ENCODE results near the gene TBC1D14. TPM values are rescaled to one million over a fixed set of nuclear protein-coding genes. Genes with fewer than 3 reads are reported as not detected.

The TBC1D14 gene
- total RNA-seq, 4 donors from 2014 or later: 42.6 to 56.9 (median 54.0) TPM

GRCh38 chr4:6991771-6992557 is 82.3 kb downstream of the TBC1D14 start:
- peaks cover 20 to 55% (median 36%) of the 10 kb centered on the region in 4 donors for H3K4me1 ChIP-seq
- WGBS, 2 donors (ENCODE audit: low coverage in 1 of 2): 57 to 93% methylated on average over 3 to 15 of the region's 15 CpGs
- no peak overlapping the region for H3K4me3 ChIP-seq
- intact Hi-C loops (cut with DNase I; ENCODE audit: low total_unique reads) (no loop called here), in situ Hi-C loops (cut with MboI; ENCODE audit: low pct_ligation_motif_present in 1 of 4, low pct_unique_long_range_greater_than_20kb in 1 of 4, low sequenced_read_pairs in 3 of 4) (no loop called here)
- H3K36me3 ChIP-seq: peaks cover 0 to 15% (median 6%) of the 10 kb centered on the region in 4 donors
- TF ChIP-seq POLR2A (IDR thresholded peaks at IDR 0.05) (no peak), EP300 (IDR thresholded peaks at IDR 0.05; ENCODE audit: low read depth) (no peak), POLR2AphosphoS5 (IDR thresholded peaks at IDR 0.05) (no peak)
- TF ChIP-seq, protein P1, sequence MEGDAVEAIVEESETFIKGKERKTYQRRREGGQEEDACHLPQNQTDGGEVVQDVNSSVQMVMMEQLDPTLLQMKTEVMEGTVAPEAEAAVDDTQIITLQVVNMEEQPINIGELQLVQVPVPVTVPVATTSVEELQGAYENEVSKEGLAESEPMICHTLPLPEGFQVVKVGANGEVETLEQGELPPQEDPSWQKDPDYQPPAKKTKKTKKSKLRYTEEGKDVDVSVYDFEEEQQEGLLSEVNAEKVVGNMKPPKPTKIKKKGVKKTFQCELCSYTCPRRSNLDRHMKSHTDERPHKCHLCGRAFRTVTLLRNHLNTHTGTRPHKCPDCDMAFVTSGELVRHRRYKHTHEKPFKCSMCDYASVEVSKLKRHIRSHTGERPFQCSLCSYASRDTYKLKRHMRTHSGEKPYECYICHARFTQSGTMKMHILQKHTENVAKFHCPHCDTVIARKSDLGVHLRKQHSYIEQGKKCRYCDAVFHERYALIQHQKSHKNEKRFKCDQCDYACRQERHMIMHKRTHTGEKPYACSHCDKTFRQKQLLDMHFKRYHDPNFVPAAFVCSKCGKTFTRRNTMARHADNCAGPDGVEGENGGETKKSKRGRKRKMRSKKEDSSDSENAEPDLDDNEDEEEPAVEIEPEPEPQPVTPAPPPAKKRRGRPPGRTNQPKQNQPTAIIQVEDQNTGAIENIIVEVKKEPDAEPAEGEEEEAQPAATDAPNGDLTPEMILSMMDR (IDR thresholded peaks at IDR 0.05): no peak
- no peaks in the 10 kb centered on the region for H3K27me3 ChIP-seq
- H3K9me3 ChIP-seq: no peaks in the 10 kb centered on the region
- no peak for DNase-seq
- H3K27ac ChIP-seq: peak overlapping the region; percentile 9 to 71 (median 36)

GRCh38 chr4:6992728-6993677 is 83.4 kb downstream of the TBC1D14 start:
- Histone ChIP-seq H3K27ac (peak overlapping the region; percentile 9 to 71 (median 36)), H3K36me3 (peaks cover 0 to 18% (median 8%) of the 10 kb centered on the region in 4 donors), H3K4me1 (peaks cover 17 to 47% (median 28%) of the 10 kb centered on the region in 4 donors), H3K9me3 (no peaks in the 10 kb centered on the region), H3K27me3 (no peaks in the 10 kb centered on the region), H3K4me3 (no peak overlapping the region)
- intact Hi-C loops (cut with DNase I; ENCODE audit: low total_unique reads): no loop called here
- no peak for TF ChIP-seq POLR2AphosphoS5 (IDR thresholded peaks at IDR 0.05)
- TF ChIP-seq EP300 (IDR thresholded peaks at IDR 0.05; ENCODE audit: low read depth): no peak
- no peak for TF ChIP-seq POLR2A (IDR thresholded peaks at IDR 0.05)
- TF ChIP-seq, protein P1 (IDR thresholded peaks at IDR 0.05): no peak
- in situ Hi-C loops (cut with MboI; ENCODE audit: low pct_ligation_motif_present in 1 of 4, low pct_unique_long_range_greater_than_20kb in 1 of 4, low sequenced_read_pairs in 3 of 4): no loop called here
- WGBS, 2 donors (ENCODE audit: low coverage in 1 of 2): 54 to 63% methylated on average over 4 to 15 of the region's 15 CpGs
- DNase-seq: no peak

GRCh38 chr4:6996481-6996880 is 86.9 kb downstream of the TBC1D14 start:
- Histone ChIP-seq H3K36me3 (peaks cover 0 to 39% (median 25%) of the 10 kb centered on the region in 4 donors), H3K9me3 (no peaks in the 10 kb centered on the region), H3K27me3 (no peaks in the 10 kb centered on the region), H3K4me1 (peaks cover 7 to 22% (median 17%) of the 10 kb centered on the region in 4 donors), H3K4me3 (no peak overlapping the region), H3K27ac (no peak overlapping the region)
- no peak for DNase-seq
- in situ Hi-C loops (cut with MboI; ENCODE audit: low pct_ligation_motif_present in 1 of 4, low pct_unique_long_range_greater_than_20kb in 1 of 4, low sequenced_read_pairs in 3 of 4): no loop called here
- WGBS, 2 donors (ENCODE audit: low coverage in 1 of 2): 94 to 98% methylated on average over 6 to 12 of the region's 12 CpGs
- intact Hi-C loops (cut with DNase I; ENCODE audit: low total_unique reads): no loop called here
- TF ChIP-seq EP300 (IDR thresholded peaks at IDR 0.05; ENCODE audit: low read depth) (no peak), POLR2AphosphoS5 (IDR thresholded peaks at IDR 0.05) (no peak), POLR2A (IDR thresholded peaks at IDR 0.05) (no peak)
- TF ChIP-seq, protein P1 (IDR thresholded peaks at IDR 0.05): no peak

Data from transverse colon (tissue), 4 donors.